NCI-H1930 (cell line): Measurements from ENCODE around the gene PPP2R5C.

Experiments
- DNase-seq, 2 experiments: peaks; one replicate each; lab custom pipeline; 2025; lab: John Stamatoyannopoulos, UW

PPP2R5C gene

GRCh38 chr14:101755591-101756324, 5.8 kb upstream of the PPP2R5C start:
- DNase-seq = no peak

GRCh38 chr14:101757064-101757838, 4.3 kb upstream of the PPP2R5C start:
- no peak for DNase-seq

- DNase-seq = no peak
Measured at GRCh38 chr14:101757839-101758211, 3.7 kb upstream of the PPP2R5C start.

GRCh38 chr14:101758913-101759593, 2.5 kb upstream of the PPP2R5C start:
- no peak for DNase-seq

GRCh38 chr14:101760138-101761011, 1.1 kb upstream of the PPP2R5C start:
- DNase-seq = peak; percentile 87 to 88

GRCh38 chr14:101761881-101762529, 496 bp downstream of the PPP2R5C start:
- DNase-seq = no peak

- DNase-seq = no peak
Measured at GRCh38 chr14:101762530-101763101, 1.1 kb downstream of the PPP2R5C start.

- DNase-seq = no peak
Measured at GRCh38 chr14:101763941-101764709, 2.6 kb downstream of the PPP2R5C start.

GRCh38 chr14:101767618-101768362, 6.3 kb downstream of the PPP2R5C start:
- DNase-seq = no peak

GRCh38 chr14:101770183-101770582, 8.7 kb downstream of the PPP2R5C start:
- no peak for DNase-seq

- DNase-seq = no peak
Measured at GRCh38 chr14:101772770-101773169, 11.3 kb downstream of the PPP2R5C start.

GRCh38 chr14:101773378-101773777, 11.9 kb downstream of the PPP2R5C start:
- no peak for DNase-seq

GRCh38 chr14:101774006-101774795, 12.7 kb downstream of the PPP2R5C start:
- DNase-seq = no peak

GRCh38 chr14:101774814-101775213, 13.3 kb downstream of the PPP2R5C start:
- DNase-seq = no peak

GRCh38 chr14:101775826-101776225, 14.3 kb downstream of the PPP2R5C start:
- DNase-seq = no peak

GRCh38 chr14:101776344-101776743, 14.8 kb downstream of the PPP2R5C start:
- DNase-seq = no peak

- DNase-seq = no peak
Measured at GRCh38 chr14:101780390-101780789, 18.9 kb downstream of the PPP2R5C start.

- no peak for DNase-seq
Measured at GRCh38 chr14:101780887-101781239, 19.4 kb downstream of the PPP2R5C start.
